CD8-positive, alpha-beta memory T cell (primary cell): Measurements from ENCODE around the gene NR2C1. TPM values are rescaled to one million over a fixed set of nuclear protein-coding genes. Genes with fewer than 3 reads are reported as not detected.

Experiments used
- CTCF ChIA-PET: fragments of 350-600 bp; sonication (Branson Sonifier 250); formaldehyde crosslinking; loops from one replicate; lab custom pipeline; 2021; ENCODE audit warnings: antibody characterized with exemption; lab: Charles Lee
- POLR2A ChIA-PET: fragments of 350-600 bp; sonication (Branson Sonifier 250); formaldehyde crosslinking; loops from one replicate; lab custom pipeline; 2021; ENCODE audit warnings: antibody characterized with exemption; lab: Charles Lee
- DNase-seq, 5 donors: peaks; one replicate each; pipeline versions ENCODE4 v3.0.0 to v3.0.0-alpha.2; 2020 to 2022; ENCODE audit warnings: mixed read lengths in 1 of 5
- H3K27ac ChIP-seq: one replicate; pipeline ENCODE4 v1.7.0; 2013; ENCODE audit warnings: low read depth, mild to moderate bottlenecking, low read length, moderate library complexity
- H3K27me3 ChIP-seq: 2 replicates; pipeline ENCODE4 v1.7.0; 2013; ENCODE audit warnings: low read length, mild to moderate bottlenecking; ENCODE audit not compliant: insufficient read depth, poor library complexity, severe bottlenecking
- H3K36me3 ChIP-seq: 2 replicates; pipeline ENCODE4 v1.7.0; 2013; ENCODE audit warnings: mild to moderate bottlenecking, low read length, moderate library complexity; ENCODE audit not compliant: insufficient read depth
- H3K4me1 ChIP-seq: 2 replicates; pipeline ENCODE4 v1.7.0; 2013; ENCODE audit warnings: mild to moderate bottlenecking, low read length, moderate library complexity; ENCODE audit not compliant: insufficient read depth
- H3K4me3 ChIP-seq: 2 replicates; pipeline ENCODE4 v1.7.0; 2013; ENCODE audit warnings: mild to moderate bottlenecking, low read length
- H3K9me3 ChIP-seq: 2 replicates; pipeline ENCODE4 v1.7.0; 2013; ENCODE audit warnings: mild to moderate bottlenecking, low read length
- H3K27ac Mint-ChIP-seq, 8 donors: one replicate each; pipeline ENCODE4 v1.8.0; 2020 to 2021; ENCODE audit warnings: mixed read lengths in 8 of 8, mild to moderate bottlenecking in 6 of 8, inconsistent platforms in 3 of 8, moderate library complexity in 3 of 8
- H3K27me3 Mint-ChIP-seq, 2 donors: one replicate each; pipeline ENCODE4 v1.8.0; 2020 to 2021; ENCODE audit warnings: mixed read lengths in 2 of 2, mild to moderate bottlenecking in 1 of 2, moderate library complexity in 1 of 2
- H3K36me3 Mint-ChIP-seq, 3 donors: one replicate each; pipeline ENCODE4 v1.8.0; 2020 to 2021; ENCODE audit warnings: mixed read lengths in 3 of 3, inconsistent platforms in 1 of 3, mild to moderate bottlenecking in 1 of 3
- H3K4me1 Mint-ChIP-seq, 3 donors: one replicate each; pipeline ENCODE4 v1.8.0; 2020 to 2021; ENCODE audit warnings: mixed read lengths in 3 of 3, inconsistent platforms in 1 of 3, mild to moderate bottlenecking in 1 of 3
- H3K4me3 Mint-ChIP-seq, 7 donors: one replicate each; pipeline ENCODE4 v1.8.0; 2020 to 2021; ENCODE audit warnings: mixed read lengths in 7 of 7, mild to moderate bottlenecking in 6 of 7, moderate library complexity in 4 of 7, inconsistent platforms in 2 of 7
- H3K9me3 Mint-ChIP-seq, 5 donors: one replicate each; pipeline ENCODE4 v1.8.0; 2020 to 2022; ENCODE audit warnings: mixed read lengths in 5 of 5, mild to moderate bottlenecking in 3 of 5, moderate library complexity in 2 of 5, inconsistent platforms in 1 of 5
- polyA plus RNA-seq: library from polyadenylated mRNA; unstranded; fragments of 300-500 nt; fragmentation: Illumina TruSeq; gene quantifications from one replicate; pipeline ENCODE4 v1.2.3, GENCODE V29; 2021
- total RNA-seq, 2 experiments: library from RNA; stranded (reverse); gene quantifications; one replicate each; pipeline ENCODE4 v1.2.3, GENCODE V29; 2021

NR2C1 gene
- total and polyA plus RNA-seq, 3 experiments from 2014 or later: 7.5 to 21.9 (median 17.1) TPM

- H3K4me3 Mint-ChIP-seq: no peak overlapping the region
- no peaks in the 10 kb centered on the region for H3K4me1 ChIP-seq
- peaks cover 7 to 11% (median 9%) of the 10 kb centered on the region in 3 donors for H3K36me3 Mint-ChIP-seq
- H3K27ac Mint-ChIP-seq: no peak overlapping the region
- H3K27me3 ChIP-seq: no peaks in the 10 kb centered on the region
- no peak overlapping the region for H3K27ac ChIP-seq
- H3K4me3 ChIP-seq: no peak overlapping the region
- DNase-seq: no peak
- no peaks in the 10 kb centered on the region for H3K4me1 Mint-ChIP-seq
- no peaks in the 10 kb centered on the region for H3K9me3 ChIP-seq
- ChIA-PET POLR2A (no interaction called here), CTCF (interaction anchor here (1.4 kb wide), 1 partner anchor 15 kb away, joined by 3 read pairs; no protein-coding TSS in a partner anchor)
- no peaks in the 10 kb centered on the region for H3K36me3 ChIP-seq
- H3K27me3 Mint-ChIP-seq: peaks cover 0 to under 1% of the 10 kb centered on the region in 2 donors
- peaks cover 0 to 6% (median 0%) of the 10 kb centered on the region in 5 donors for H3K9me3 Mint-ChIP-seq
Observed at GRCh38 chr12:95016120-95016519, 57.3 kb downstream of the NR2C1 start.

GRCh38 chr12:95014554-95014953, 58.9 kb downstream of the NR2C1 start:
- Mint-ChIP-seq H3K4me1 (no peaks in the 10 kb centered on the region), H3K9me3 (peaks cover 0 to 6% (median 0%) of the 10 kb centered on the region in 5 donors), H3K27ac (peak overlapping the region in 1 of 8 donors; percentile 64), H3K27me3 (peaks cover 0 to 1% of the 10 kb centered on the region in 2 donors), H3K4me3 (no peak overlapping the region), H3K36me3 (peaks cover 2 to 14% (median 2%) of the 10 kb centered on the region in 3 donors)
- H3K4me1 ChIP-seq: no peaks in the 10 kb centered on the region
- no peaks in the 10 kb centered on the region for H3K9me3 ChIP-seq
- H3K36me3 ChIP-seq: no peaks in the 10 kb centered on the region
- ChIA-PET CTCF (interaction anchor here (1.3 to 1.4 kb wide), 2 partner anchors 11 to 59 kb away, joined by 3 read pairs; partner anchors contain the start of gene NDUFA12), POLR2A (interaction anchor here (0.6 kb wide), 2 partner anchors 10 to 79 kb away, joined by 3 to 5 read pairs; no protein-coding TSS in a partner anchor)
- no peak overlapping the region for H3K27ac ChIP-seq
- no peak overlapping the region for H3K4me3 ChIP-seq
- DNase-seq: no peak
- no peaks in the 10 kb centered on the region for H3K27me3 ChIP-seq

GRCh38 chr12:95006206-95006605, 67.2 kb downstream of the NR2C1 start:
- Histone ChIP-seq H3K27me3 (no peaks in the 10 kb centered on the region), H3K4me3 (no peak overlapping the region), H3K9me3 (peaks cover 5% of the 10 kb centered on the region), H3K36me3 (no peaks in the 10 kb centered on the region), H3K4me1 (peaks cover 25% of the 10 kb centered on the region), H3K27ac (no peak overlapping the region)
- Mint-ChIP-seq H3K36me3 (peaks cover 4 to 18% (median 13%) of the 10 kb centered on the region in 3 donors), H3K9me3 (peaks cover 13 to 23% (median 16%) of the 10 kb centered on the region in 5 donors), H3K27ac (no peak overlapping the region), H3K4me1 (peaks cover 23 to 29% (median 28%) of the 10 kb centered on the region in 3 donors), H3K4me3 (peak overlapping the region in 1 of 7 donors; percentile 80), H3K27me3 (peaks cover 0 to 4% of the 10 kb centered on the region in 2 donors)
- DNase-seq: peak in 1 of 5 donors; percentile 29
- CTCF ChIA-PET: no interaction called here
- POLR2A ChIA-PET: no interaction called here

- Mint-ChIP-seq H3K4me3 (peak overlapping the region; percentile 26 to 97 (median 95)), H3K27me3 (peaks cover 0 to 3% of the 10 kb centered on the region in 2 donors), H3K27ac (peak overlapping the region in 7 of 8 donors; percentile 14 to 97 (median 61)), H3K36me3 (peaks cover 8 to 28% (median 12%) of the 10 kb centered on the region in 3 donors), H3K9me3 (peaks cover 13 to 23% (median 16%) of the 10 kb centered on the region in 5 donors), H3K4me1 (peaks cover 32 to 43% (median 41%) of the 10 kb centered on the region in 3 donors)
- POLR2A ChIA-PET: interaction anchor here (0.6 to 1.1 kb wide), 4 partner anchors 10 to 1516 kb away, joined by 3 to 10 read pairs (median 4); no protein-coding TSS in a partner anchor
- Histone ChIP-seq H3K9me3 (peaks cover 5% of the 10 kb centered on the region), H3K4me3 (no peak overlapping the region), H3K36me3 (no peaks in the 10 kb centered on the region), H3K4me1 (peaks cover 41% of the 10 kb centered on the region), H3K27ac (no peak overlapping the region), H3K27me3 (no peaks in the 10 kb centered on the region)
- CTCF ChIA-PET: interaction anchor here (1.0 to 1.5 kb wide), 2 partner anchors 10 to 69 kb away, joined by 3 read pairs; partner anchors contain the start of gene NR2C1
- DNase-seq: no peak
Observed at GRCh38 chr12:95004610-95005009, 68.8 kb downstream of the NR2C1 start.

GRCh38 chr12:95003921-95004272, 69.5 kb downstream of the NR2C1 start:
- Mint-ChIP-seq H3K36me3 (peaks cover 8 to 35% (median 14%) of the 10 kb centered on the region in 3 donors), H3K4me3 (peak overlapping the region; percentile 89 to 97 (median 95)), H3K4me1 (peaks cover 39 to 50% (median 49%) of the 10 kb centered on the region in 3 donors), H3K27ac (peak overlapping the region; percentile 85 to 97 (median 94)), H3K27me3 (peaks cover 0 to 3% of the 10 kb centered on the region in 2 donors), H3K9me3 (peaks cover 12 to 19% (median 13%) of the 10 kb centered on the region in 5 donors)
- peaks cover 5% of the 10 kb centered on the region for H3K9me3 ChIP-seq
- H3K4me3 ChIP-seq: peak overlapping the region; percentile 92
- CTCF ChIA-PET: interaction anchor here (0.9 to 1.5 kb wide), 3 partner anchors 10 to 70 kb away, joined by 3 read pairs; partner anchors contain the start of gene NR2C1
- POLR2A ChIA-PET: interaction anchor here (0.6 to 1.1 kb wide), 5 partner anchors 11 to 1516 kb away, joined by 3 to 10 read pairs (median 4); no protein-coding TSS in a partner anchor
- peaks cover 45% of the 10 kb centered on the region for H3K4me1 ChIP-seq
- DNase-seq: no peak
- no peaks in the 10 kb centered on the region for H3K27me3 ChIP-seq
- H3K36me3 ChIP-seq: no peaks in the 10 kb centered on the region
- peak overlapping the region; percentile 81 for H3K27ac ChIP-seq

GRCh38 chr12:95003213-95003920, 70.1 kb downstream of the NR2C1 start, which contains the start of gene NDUFA12:
NDUFA12 (minus strand) TSS chr12:95003697; CDS start chr12:95003680, 17 bp downstream.
- peaks cover 45 to 55% (median 54%) of the 10 kb centered on the region in 3 donors for H3K4me1 Mint-ChIP-seq
- peaks cover 5% of the 10 kb centered on the region for H3K9me3 ChIP-seq
- peaks cover 0 to 3% of the 10 kb centered on the region in 2 donors for H3K27me3 Mint-ChIP-seq
- peaks cover 45% of the 10 kb centered on the region for H3K4me1 ChIP-seq
- peak within 1 kb of the TSS; percentile 85 to 97 (median 94) for H3K27ac Mint-ChIP-seq
- CTCF ChIA-PET: interaction anchor here (0.9 to 1.5 kb wide), 3 partner anchors 11 to 70 kb away, joined by 3 read pairs; partner anchors contain the start of gene NR2C1
- H3K27ac ChIP-seq: peak within 1 kb of the TSS; percentile 81
- peak within 1 kb of the TSS; percentile 89 to 97 (median 95) for H3K4me3 Mint-ChIP-seq
- peaks cover 9 to 18% (median 13%) of the 10 kb centered on the region in 5 donors for H3K9me3 Mint-ChIP-seq
- peaks cover 7 to 38% (median 17%) of the 10 kb centered on the region in 3 donors for H3K36me3 Mint-ChIP-seq
- POLR2A ChIA-PET: interaction anchor here (0.6 to 1.1 kb wide), 3 partner anchors 17 to 939 kb away, joined by 3 to 6 read pairs (median 4); partner anchors contain the start of gene CCDC38
- H3K36me3 ChIP-seq: peaks cover under 1% of the 10 kb centered on the region
- peak within 1 kb of the TSS; percentile 92 for H3K4me3 ChIP-seq
- peak; percentile 90 to 96 (median 92) for DNase-seq
- H3K27me3 ChIP-seq: no peaks in the 10 kb centered on the region

- no peak for DNase-seq
- ChIA-PET CTCF (no interaction called here), POLR2A (interaction anchor here (0.6 to 0.9 kb wide), 2 partner anchors 12 to 940 kb away, joined by 3 to 7 read pairs; partner anchors contain the start of gene CCDC38)
- peaks cover 5% of the 10 kb centered on the region for H3K36me3 ChIP-seq
- H3K27ac Mint-ChIP-seq: peak overlapping the region; percentile 24 to 97 (median 94)
- peaks cover 0 to 3% of the 10 kb centered on the region in 2 donors for H3K27me3 Mint-ChIP-seq
- H3K9me3 ChIP-seq: peaks cover 5% of the 10 kb centered on the region
- peak overlapping the region; percentile 92 for H3K4me3 ChIP-seq
- H3K27ac ChIP-seq: peak overlapping the region; percentile 81
- peaks cover 48% of the 10 kb centered on the region for H3K4me1 ChIP-seq
- no peaks in the 10 kb centered on the region for H3K27me3 ChIP-seq
- H3K4me1 Mint-ChIP-seq: peaks cover 51 to 61% (median 59%) of the 10 kb centered on the region in 3 donors
- peaks cover 4 to 16% (median 10%) of the 10 kb centered on the region in 5 donors for H3K9me3 Mint-ChIP-seq
- peaks cover 3 to 41% (median 17%) of the 10 kb centered on the region in 3 donors for H3K36me3 Mint-ChIP-seq
- peak overlapping the region; percentile 89 to 97 (median 95) for H3K4me3 Mint-ChIP-seq
Observed at GRCh38 chr12:95002754-95003153, 70.7 kb downstream of the NR2C1 start.
